GM12865 (cell line): ENCODE results near the gene NPHP4.

Experiments
- DNase-seq: peaks from one replicate; pipeline ENCODE4 v3.0.0; 2010; ENCODE audit warnings: low read depth
- H3K4me3 ChIP-seq: 2 replicates; pipeline ENCODE4 v1.5.1; 2011; ENCODE audit warnings: mild to moderate bottlenecking, low read depth, low read length, control low read depth
- TF ChIP-seq, protein P1 (sequence below): IDR thresholded peaks from 2 replicates; pipeline ENCODE4 v1.5.1; 2011; ENCODE audit warnings: low read length, control low read depth, low read depth, inconsistent platforms; ENCODE audit not compliant: insufficient read depth; ENCODE audit errors: missing control alignments

The NPHP4 gene

DNA sequence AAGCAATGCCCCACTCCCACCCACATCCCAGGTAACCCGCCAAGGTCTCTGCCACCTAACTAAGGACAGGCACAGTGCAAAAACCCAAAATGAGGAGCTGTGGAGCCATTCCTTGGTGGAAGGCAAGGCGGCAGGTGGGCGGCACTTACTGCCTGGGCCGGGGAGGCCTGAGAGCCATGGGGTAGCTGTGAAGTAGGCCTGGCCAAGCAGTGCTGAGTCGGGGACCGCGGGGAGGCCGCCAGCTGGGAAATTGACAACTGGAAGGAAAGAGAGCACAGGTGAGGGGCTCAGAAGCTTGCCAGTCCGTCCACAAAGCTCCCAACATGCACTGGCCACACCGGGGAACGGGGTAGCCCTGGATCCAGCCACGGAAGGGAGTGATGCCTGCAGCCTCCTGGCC, 85.3 kb downstream of the NPHP4 start:
- TF ChIP-seq, protein P1, sequence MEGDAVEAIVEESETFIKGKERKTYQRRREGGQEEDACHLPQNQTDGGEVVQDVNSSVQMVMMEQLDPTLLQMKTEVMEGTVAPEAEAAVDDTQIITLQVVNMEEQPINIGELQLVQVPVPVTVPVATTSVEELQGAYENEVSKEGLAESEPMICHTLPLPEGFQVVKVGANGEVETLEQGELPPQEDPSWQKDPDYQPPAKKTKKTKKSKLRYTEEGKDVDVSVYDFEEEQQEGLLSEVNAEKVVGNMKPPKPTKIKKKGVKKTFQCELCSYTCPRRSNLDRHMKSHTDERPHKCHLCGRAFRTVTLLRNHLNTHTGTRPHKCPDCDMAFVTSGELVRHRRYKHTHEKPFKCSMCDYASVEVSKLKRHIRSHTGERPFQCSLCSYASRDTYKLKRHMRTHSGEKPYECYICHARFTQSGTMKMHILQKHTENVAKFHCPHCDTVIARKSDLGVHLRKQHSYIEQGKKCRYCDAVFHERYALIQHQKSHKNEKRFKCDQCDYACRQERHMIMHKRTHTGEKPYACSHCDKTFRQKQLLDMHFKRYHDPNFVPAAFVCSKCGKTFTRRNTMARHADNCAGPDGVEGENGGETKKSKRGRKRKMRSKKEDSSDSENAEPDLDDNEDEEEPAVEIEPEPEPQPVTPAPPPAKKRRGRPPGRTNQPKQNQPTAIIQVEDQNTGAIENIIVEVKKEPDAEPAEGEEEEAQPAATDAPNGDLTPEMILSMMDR = no peak
- no peak for DNase-seq
- H3K4me3 ChIP-seq = no peak overlapping the region

DNA sequence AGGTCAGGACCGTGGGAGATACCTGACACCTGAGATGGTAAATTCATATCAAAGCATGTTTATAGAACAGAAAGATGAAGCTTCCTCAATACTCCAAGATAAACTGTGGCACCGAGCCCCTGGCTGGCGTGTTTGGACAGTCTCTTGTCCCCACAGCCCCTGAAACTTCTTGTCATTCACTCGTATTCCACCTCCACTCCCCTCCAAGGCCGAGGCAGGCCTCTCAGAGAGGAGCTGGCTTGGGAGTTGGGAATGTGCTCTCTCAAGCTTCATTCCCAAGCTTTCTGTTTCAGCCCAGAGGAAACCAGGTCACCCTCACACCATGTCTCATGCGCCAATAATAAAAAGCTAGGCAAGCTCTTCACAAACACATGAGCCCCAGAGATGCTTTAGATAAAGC, 86.1 kb downstream of the NPHP4 start:
- TF ChIP-seq, protein P1 = no peak
- no peak for DNase-seq
- no peak overlapping the region for H3K4me3 ChIP-seq

DNA sequence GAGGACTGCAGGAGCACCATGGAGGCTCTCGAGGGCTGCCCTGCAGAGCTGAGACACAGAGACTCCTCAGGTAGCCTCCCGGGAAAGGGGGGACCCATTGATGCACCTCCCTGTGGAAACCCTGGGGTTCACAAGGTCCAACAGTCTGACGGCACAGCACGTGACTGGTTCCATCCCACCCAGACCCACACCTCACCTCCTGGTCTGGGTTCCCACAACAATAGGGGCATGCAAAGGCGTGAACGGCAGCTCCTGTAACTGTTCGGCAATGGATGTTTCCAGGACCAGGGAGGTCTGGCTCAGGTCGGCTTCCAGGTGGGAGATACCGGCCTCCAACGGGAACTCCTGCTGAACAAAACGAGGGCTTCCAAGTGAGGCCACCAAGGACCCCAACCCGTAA, 86.8 kb downstream of the NPHP4 start:
- H3K4me3 ChIP-seq = no peak overlapping the region
- TF ChIP-seq, protein P1 = no peak
- DNase-seq = no peak

DNA sequence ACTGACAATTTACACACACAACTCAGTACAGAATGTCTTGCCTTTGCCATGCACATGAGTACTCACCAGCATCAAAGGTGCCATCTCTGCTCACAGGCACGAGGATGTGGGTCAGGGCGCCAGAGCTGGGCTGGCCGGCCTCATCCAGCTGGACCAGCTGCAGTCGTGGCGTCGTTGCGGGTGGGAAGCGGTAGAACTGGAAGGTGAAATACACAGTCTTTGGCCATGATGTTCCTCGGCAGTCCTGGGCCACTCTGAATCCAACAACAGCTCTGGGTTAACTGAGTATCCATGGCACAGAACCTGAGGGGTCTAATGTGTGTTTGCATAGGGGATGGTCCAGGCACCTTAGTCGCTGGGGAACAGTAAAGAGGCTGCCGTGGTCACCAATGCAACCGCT, 87.7 kb downstream of the NPHP4 start:
- H3K4me3 ChIP-seq = no peak overlapping the region
- TF ChIP-seq, protein P1 = no peak
- no peak for DNase-seq

DNA sequence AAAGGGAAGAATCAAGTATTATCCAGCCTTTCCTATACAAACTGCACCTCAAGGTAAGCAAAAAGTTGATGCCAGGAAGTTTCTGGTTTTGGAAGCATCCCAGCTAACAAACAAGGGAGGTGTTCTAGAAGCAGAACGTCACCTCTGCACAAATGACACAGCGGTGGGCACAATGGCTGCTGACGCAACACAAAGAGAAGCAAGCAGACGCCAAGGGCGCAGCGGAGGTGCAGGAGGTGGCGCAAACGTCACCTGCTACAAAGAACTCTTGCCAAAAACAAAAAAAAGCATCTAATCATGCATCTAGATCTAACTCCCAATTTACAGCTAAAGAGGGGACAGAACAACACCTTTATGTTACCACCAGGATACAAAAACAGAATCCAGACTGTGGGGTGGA, 88.5 kb downstream of the NPHP4 start:
- H3K4me3 ChIP-seq = no peak overlapping the region
- TF ChIP-seq, protein P1 = no peak
- no peak for DNase-seq

DNA sequence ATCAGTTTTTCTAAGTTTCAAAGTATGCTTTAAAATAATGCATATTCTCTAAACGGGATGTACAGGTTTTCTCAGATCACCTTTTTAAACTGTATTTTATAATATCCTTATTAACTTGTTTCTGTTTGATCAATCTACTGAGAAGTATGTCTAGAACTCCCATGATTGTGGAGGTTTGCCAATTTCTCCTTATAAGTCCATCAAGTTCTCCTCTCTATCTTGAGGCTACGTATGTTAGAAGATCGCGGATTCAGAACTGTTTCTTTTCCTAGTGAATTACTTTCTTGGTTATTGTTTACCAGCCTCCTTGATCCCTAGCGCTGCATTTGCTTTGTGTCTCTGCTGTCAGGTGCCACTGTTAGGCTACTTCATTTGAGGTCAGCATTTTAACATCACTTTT, 89.2 kb downstream of the NPHP4 start:
- no peak for DNase-seq
- TF ChIP-seq, protein P1 = no peak
- H3K4me3 ChIP-seq = no peak overlapping the region

DNA sequence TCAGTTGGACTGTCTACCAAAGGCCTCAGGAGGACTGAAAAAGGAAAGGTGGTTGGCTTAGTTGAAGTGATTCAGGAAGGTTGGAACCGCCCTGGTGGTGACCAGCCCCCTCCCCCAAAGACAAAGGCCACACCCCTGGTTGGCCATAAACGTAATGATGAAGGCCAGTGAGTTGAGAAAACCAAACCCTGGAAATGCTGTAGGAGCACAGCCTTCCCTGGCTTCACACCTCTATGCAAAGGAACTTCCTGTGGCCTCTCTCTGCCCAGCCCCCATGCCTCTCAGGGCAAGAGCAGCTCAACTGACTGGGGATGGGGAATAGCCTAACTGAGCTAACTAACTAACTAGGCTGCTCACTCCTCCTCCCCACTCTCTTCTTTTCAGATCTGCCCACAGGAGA, 90.4 kb downstream of the NPHP4 start:
- TF ChIP-seq, protein P1 = no peak
- no peak overlapping the region for H3K4me3 ChIP-seq
- no peak for DNase-seq
